Sigmoid colon (tissue), 4 donors: ENCODE measurements around the gene TBC1D2B.

Experiments
- CTCF ChIP-seq, 4 experiments: fragments of 450-650 bp in 3 of 4; fragments of 200-600 bp in 1 of 4; IDR thresholded peaks; one replicate each; pipeline ENCODE4 v1.5.1; 2016 to 2019; ENCODE audit warnings: antibody characterized with exemption in 4 of 4, mild to moderate bottlenecking in 3 of 4, moderate library complexity in 2 of 4
- EP300 ChIP-seq, 4 donors: sonication (generic); formaldehyde crosslinking; IDR thresholded peaks; one replicate each; pipeline ENCODE4 v1.6.1; 2017; ENCODE audit warnings: antibody characterized with exemption in 4 of 4
- POLR2A ChIP-seq, 2 donors: fragments of 450-650 bp; IDR thresholded peaks; one replicate each; pipeline ENCODE4 v1.6.1; 2016; ENCODE audit warnings: antibody characterized with exemption in 2 of 2, mild to moderate bottlenecking in 2 of 2, moderate library complexity in 2 of 2
- POLR2AphosphoS5 ChIP-seq, 4 donors: sonication (generic); formaldehyde crosslinking; IDR thresholded peaks; one replicate each; pipeline ENCODE4 v1.6.1; 2017; ENCODE audit warnings: antibody characterized with exemption in 4 of 4

- no peak for TF ChIP-seq POLR2A (IDR thresholded peaks at IDR 0.05)
- TF ChIP-seq POLR2AphosphoS5 (IDR thresholded peaks at IDR 0.05): no peak
- TF ChIP-seq CTCF (IDR thresholded peaks at IDR 0.05): no peak
- TF ChIP-seq EP300 (IDR thresholded peaks at IDR 0.05): no peak
These were observed 43.6 kb downstream of the TBC1D2B start for GRCh38 chr15:78033864-78034263.
